HG03025 (cell line): ENCODE results near the gene MCEMP1.
"Not testable (repeated sequence)": the region's sequence is repeated elsewhere in the genome, so short reads cannot be mapped to it uniquely, and the experiment has no call there.

Experiments
- ATAC-seq: cut with Tn5 transposase; IDR thresholded peaks from one replicate; pipeline ENCODE4 v1.9.1; 2021; ENCODE audit warnings: mild to moderate bottlenecking, moderate library complexity; ENCODE audit not compliant: unreplicated experiment, low FRiP score

The MCEMP1 gene

GRCh38 chr19:7643629-7644549 is 33.0 kb upstream of the MCEMP1 start:
- ATAC-seq: not testable (repeated sequence)

- ATAC-seq: no peak
Measured at GRCh38 chr19:7644550-7644877, 32.4 kb upstream of the MCEMP1 start.

- no peak for ATAC-seq
Measured at GRCh38 chr19:7645163-7645562, 31.7 kb upstream of the MCEMP1 start.

GRCh38 chr19:7645656-7646425 is 31.0 kb upstream of the MCEMP1 start:
- no peak for ATAC-seq

GRCh38 chr19:7646426-7646700 is 30.5 kb upstream of the MCEMP1 start:
- ATAC-seq: no peak

GRCh38 chr19:7647156-7647555 is 29.7 kb upstream of the MCEMP1 start:
- no peak for ATAC-seq

- ATAC-seq: no peak
Measured at GRCh38 chr19:7648265-7649014, 28.4 kb upstream of the MCEMP1 start.

GRCh38 chr19:7650148-7650547 is 26.7 kb upstream of the MCEMP1 start:
- no peak for ATAC-seq

GRCh38 chr19:7652061-7652641 is 24.7 kb upstream of the MCEMP1 start:
- no peak for ATAC-seq

- no peak for ATAC-seq
Measured at GRCh38 chr19:7654401-7654800, 22.5 kb upstream of the MCEMP1 start.

- no peak for ATAC-seq
Measured at GRCh38 chr19:7655581-7655980, 21.3 kb upstream of the MCEMP1 start.

- no peak for ATAC-seq
Measured at GRCh38 chr19:7657131-7657751, 19.6 kb upstream of the MCEMP1 start.

GRCh38 chr19:7658219-7658686 is 18.6 kb upstream of the MCEMP1 start:
- no peak for ATAC-seq

GRCh38 chr19:7661744-7662538 is 14.9 kb upstream of the MCEMP1 start:
- ATAC-seq: no peak

GRCh38 chr19:7662657-7663056 is 14.2 kb upstream of the MCEMP1 start:
- no peak for ATAC-seq

GRCh38 chr19:7663706-7664105 is 13.2 kb upstream of the MCEMP1 start:
- ATAC-seq: no peak

GRCh38 chr19:7665076-7665475 is 11.8 kb upstream of the MCEMP1 start:
- no peak for ATAC-seq

- ATAC-seq: no peak
Measured at GRCh38 chr19:7668842-7669241, 8.0 kb upstream of the MCEMP1 start, which contains the start of gene RETN. Gene RETN (plus strand): TSS chr19:7669049. CDS start chr19:7669327, 278 bp downstream.

GRCh38 chr19:7669641-7670040 is 7.2 kb upstream of the MCEMP1 start:
- ATAC-seq: no peak
